Heart left ventricle (tissue), 13 donors: ENCODE results near the gene ARFGAP2.

Experiments
- CTCF ChIP-seq, 12 donors: fragments of 200-600 bp; sonication (generic) in 4 of 12; IDR thresholded peaks; one replicate each; pipeline versions ENCODE4 v1.5.0 to v1.8.0; 2018 to 2022; ENCODE audit warnings: antibody characterized with exemption in 12 of 12, mild to moderate bottlenecking in 5 of 12
- POLR2A ChIP-seq, 2 donors: fragments of 450-650 bp; IDR thresholded peaks; one replicate each; pipeline ENCODE4 v1.6.1; 2017; ENCODE audit warnings: antibody characterized with exemption in 2 of 2, mild to moderate bottlenecking in 2 of 2, moderate library complexity in 2 of 2
- donor health status: ischemic (EF 13 %, LVEDD 7.1; RV severe dilation, severe dysfunction).
- donor health status: DM: no; HTN: yes; CAD: no.
- donor health status: DM: no; HTN: no; CAD: no.
- donor health status: ischemic (EF 25% LVEDD 6.9; RV normal size, moderate dysfunction).
- donor health status: ischemic (EF 25% LVEDD 5.7; RV mildly dilated, moderate dysfunction).
- donor health status: ischemic (EF 35%, LVEDD 5.7; RV mildly dilated, moderate dysfunction).
- donor health status: nonischemic (EF 11% LVEDD 7.7; RV severe dilation, severe dysfunction).
- donor health status: DM: yes; HTN: yes; CAD: no.
- donor health status: PGD.
- donor health status: ischemic (EF 29% LVEDD 5.4; RV normal size, mild dysfunction).
- donor health status: nonischemic (EF 23%, LVEDD 6.1; RV moderate dilation, normal function).

GRCh38 chr11:47201015-47201414 is 24.3 kb upstream of the ARFGAP2 start:
- TF ChIP-seq CTCF (IDR thresholded peaks at IDR 0.05) (no peak), POLR2A (IDR thresholded peaks at IDR 0.05) (no peak)
